Erythroblast (primary cell): ENCODE measurements around the gene STK39.

Source experiments
- GATA1 ChIP-seq: IDR thresholded peaks from 2 replicates; pipeline ENCODE4 v1.6.1; 2011; ENCODE audit warnings: low read depth, mild to moderate bottlenecking, control low read depth, low read length, moderate library complexity
- POLR2A ChIP-seq: IDR thresholded peaks from 2 replicates; pipeline ENCODE4 v1.6.1; 2011; ENCODE audit warnings: mild to moderate bottlenecking, low read length

GRCh38 chr2:168120310-168120709 is 127.1 kb downstream of the STK39 start:
- no peak for TF ChIP-seq POLR2A
- TF ChIP-seq GATA1: no peak
